ENCODE data around the gene TSSK2. TPM values are rescaled to one million over a fixed set of nuclear protein-coding genes. Genes with fewer than 3 reads are reported as not detected.

Gene TSSK2
- total RNA-seq, 4 donors from 2014 or later, result not detected

DNA sequence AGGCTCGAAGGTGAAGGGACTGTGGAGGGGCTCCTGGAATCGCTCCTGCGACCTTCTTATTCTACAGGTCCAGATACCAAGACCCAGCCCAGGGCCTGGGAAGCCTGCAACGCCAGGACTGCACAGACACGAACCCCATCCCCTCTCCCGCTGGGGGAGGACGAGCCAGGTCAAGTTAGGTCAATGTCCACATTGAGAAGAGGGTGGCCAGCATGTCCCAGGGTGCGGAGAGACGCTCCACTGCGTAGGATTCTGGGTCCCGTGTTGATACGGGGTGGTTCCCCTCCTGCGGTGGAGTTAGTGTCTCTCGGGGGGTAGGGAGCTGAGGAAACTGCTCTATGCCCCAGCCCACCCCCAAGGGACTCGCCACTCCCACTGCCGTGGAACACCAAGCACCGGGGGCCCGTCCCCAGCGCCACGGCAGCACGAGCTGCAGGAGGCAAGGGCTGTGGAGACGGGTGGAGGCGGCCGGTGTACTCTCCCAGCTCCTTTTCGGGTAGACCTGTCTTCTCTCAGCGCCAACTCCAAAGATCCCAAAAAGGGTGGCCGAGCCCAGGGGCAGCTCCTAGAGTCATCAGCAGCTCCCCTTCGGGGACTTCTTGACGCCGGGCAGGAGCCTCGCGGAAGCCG is 17.4 kb downstream of the TSSK2 start:
- intact Hi-C loops (cut with DNase I; ENCODE audit: low total_unique reads), result no loop called here
- 46 to 60% methylated on average over 13 to 33 of the region's 33 CpGs for WGBS, 2 donors
- no peak overlapping the region for H3K4me3 ChIP-seq (ENCODE audit: low read depth, poor library complexity, severe bottlenecking)
- TF ChIP-seq, protein P1, sequence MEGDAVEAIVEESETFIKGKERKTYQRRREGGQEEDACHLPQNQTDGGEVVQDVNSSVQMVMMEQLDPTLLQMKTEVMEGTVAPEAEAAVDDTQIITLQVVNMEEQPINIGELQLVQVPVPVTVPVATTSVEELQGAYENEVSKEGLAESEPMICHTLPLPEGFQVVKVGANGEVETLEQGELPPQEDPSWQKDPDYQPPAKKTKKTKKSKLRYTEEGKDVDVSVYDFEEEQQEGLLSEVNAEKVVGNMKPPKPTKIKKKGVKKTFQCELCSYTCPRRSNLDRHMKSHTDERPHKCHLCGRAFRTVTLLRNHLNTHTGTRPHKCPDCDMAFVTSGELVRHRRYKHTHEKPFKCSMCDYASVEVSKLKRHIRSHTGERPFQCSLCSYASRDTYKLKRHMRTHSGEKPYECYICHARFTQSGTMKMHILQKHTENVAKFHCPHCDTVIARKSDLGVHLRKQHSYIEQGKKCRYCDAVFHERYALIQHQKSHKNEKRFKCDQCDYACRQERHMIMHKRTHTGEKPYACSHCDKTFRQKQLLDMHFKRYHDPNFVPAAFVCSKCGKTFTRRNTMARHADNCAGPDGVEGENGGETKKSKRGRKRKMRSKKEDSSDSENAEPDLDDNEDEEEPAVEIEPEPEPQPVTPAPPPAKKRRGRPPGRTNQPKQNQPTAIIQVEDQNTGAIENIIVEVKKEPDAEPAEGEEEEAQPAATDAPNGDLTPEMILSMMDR (IDR thresholded peaks at IDR 0.05), result no peak
- TF ChIP-seq POLR2A (IDR thresholded peaks at IDR 0.05), result no peak
- DNase-seq (ENCODE audit: low spot score in 2 of 2), result no peak

DNA sequence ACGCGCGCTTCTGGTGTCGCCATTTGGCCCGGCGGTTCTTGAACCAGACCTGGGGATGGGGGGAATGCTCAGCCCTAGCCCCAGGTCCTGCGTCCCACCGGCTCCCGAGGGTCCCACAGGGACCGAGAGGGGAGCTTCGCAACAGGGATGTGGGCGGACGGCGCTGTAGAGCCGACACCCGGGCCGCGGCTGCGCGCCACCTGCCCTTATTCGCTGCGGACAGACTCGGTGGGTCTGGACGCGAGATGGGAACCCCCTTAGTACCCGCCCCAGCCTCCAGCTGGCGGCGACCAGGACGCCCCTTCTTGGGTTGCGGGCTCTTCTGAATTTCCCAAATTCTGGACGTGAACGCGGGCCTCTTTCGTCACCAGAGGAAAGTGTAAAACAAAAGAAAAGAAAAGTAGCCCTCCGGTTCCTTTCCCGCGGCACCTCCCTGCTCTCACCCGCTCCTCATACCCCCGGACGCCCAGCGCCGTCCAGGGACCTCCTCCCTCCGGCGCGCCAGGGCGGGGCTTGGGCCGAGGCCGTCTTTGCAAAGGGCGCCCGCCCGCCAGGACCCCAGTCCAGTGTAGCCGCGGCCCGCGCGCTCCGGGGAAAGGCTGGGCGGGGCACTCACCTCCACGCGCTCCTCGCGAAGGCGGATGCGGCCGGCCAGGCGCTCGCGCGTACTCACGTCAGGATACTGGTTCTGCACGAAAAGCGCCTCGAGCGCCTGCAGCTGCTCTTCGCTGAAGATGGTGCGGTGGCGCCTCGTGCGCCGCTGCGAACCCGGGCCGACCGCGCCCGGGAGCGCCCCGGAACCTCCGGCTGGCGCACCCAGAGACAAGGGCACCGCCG is 18.2 kb downstream of the TSSK2 start:
- no peak for DNase-seq (ENCODE audit: low spot score in 2 of 2)
- 3 to 4% methylated on average over 45 to 76 of the region's 92 CpGs for WGBS, 2 donors
- TF ChIP-seq, protein P1 (IDR thresholded peaks at IDR 0.05), result no peak
- no peak for TF ChIP-seq POLR2A (IDR thresholded peaks at IDR 0.05)
- no peak overlapping the region for H3K4me3 ChIP-seq (ENCODE audit: low read depth, poor library complexity, severe bottlenecking)
- intact Hi-C loops (cut with DNase I; ENCODE audit: low total_unique reads), result no loop called here

GRCh38 chr22:19149991-19150390 is 18.9 kb downstream of the TSSK2 start, which contains the start of gene GSC2:
TSS of gene GSC2 (minus strand) at chr22:19150292. CDS start at chr22:19150283, 9 bp downstream.
- intact Hi-C loops (cut with DNase I; ENCODE audit: low total_unique reads), result no loop called here

GRCh38 chr22:19150482-19151328 is 19.6 kb downstream of the TSSK2 start:
- 36 to 37% methylated on average over 25 to 34 of the region's 68 CpGs for WGBS, 2 donors
- no peak for DNase-seq (ENCODE audit: low spot score in 2 of 2)
- H3K4me3 ChIP-seq (ENCODE audit: low read depth, poor library complexity, severe bottlenecking), result no peak overlapping the region
- TF ChIP-seq, protein P1 (IDR thresholded peaks at IDR 0.05), result no peak
- TF ChIP-seq POLR2A (IDR thresholded peaks at IDR 0.05), result no peak
- intact Hi-C loops (cut with DNase I; ENCODE audit: low total_unique reads), result no loop called here

More at GRCh38 chr22:19149991-19150390, 18.9 kb downstream of the TSSK2 start, which contains the start of gene GSC2:
- no peak within 1 kb of the TSS for H3K4me3 ChIP-seq (ENCODE audit: low read depth, poor library complexity, severe bottlenecking)
- DNase-seq (ENCODE audit: low spot score in 2 of 2), result no peak
- no peak for TF ChIP-seq POLR2A (IDR thresholded peaks at IDR 0.05)
- TF ChIP-seq, protein P1 (IDR thresholded peaks at IDR 0.05), result no peak
- WGBS, 2 donors, result 3% methylated on average over 8 of the region's 59 CpGs; no CpG with 5 or more reads in 1 of the 2 donors

DNA sequence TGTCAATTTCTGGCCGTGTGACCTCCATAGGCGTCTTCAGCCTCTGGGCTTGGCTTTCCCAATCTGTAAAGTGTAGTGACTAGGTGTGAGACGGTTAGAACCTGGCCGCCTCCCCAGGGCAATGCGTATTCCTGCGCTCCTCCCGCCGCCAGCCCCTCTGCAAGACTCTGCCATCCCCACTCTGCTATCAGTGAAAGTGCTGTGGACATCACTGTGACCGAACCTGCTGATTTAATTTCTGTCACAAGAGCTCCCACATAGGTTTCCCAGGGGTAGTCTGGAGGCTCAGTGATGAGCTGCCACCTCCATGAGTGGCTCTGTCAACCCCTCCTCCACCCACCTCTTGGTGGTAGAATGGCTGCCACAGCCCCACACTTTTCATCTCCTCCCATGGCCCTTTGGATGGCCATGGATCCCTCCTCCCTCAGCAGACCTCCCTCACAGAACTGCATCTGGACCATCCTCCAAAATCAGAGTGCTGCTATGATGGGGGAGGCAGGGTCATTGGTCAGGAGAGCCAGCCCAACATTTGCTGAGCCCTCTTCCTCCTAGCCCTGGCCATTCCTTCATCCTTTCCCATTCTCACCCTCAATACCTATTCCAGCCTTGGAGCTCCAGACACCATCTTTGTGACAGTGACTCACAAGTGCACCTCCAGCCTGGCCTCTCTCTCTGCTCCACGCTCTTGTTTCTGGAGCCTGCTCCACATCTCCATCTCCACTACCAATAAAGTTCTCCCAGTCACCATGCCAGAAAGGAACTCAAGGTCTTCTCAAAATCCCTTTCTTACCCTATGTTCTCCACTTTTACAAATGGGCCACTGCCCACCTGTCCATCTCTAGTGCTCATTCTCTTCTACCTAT is 20.5 kb downstream of the TSSK2 start:
- no peak for DNase-seq (ENCODE audit: low spot score in 2 of 2)
- TF ChIP-seq POLR2A (IDR thresholded peaks at IDR 0.05), result no peak
- TF ChIP-seq, protein P1 (IDR thresholded peaks at IDR 0.05), result no peak
- H3K4me3 ChIP-seq (ENCODE audit: low read depth, poor library complexity, severe bottlenecking), result no peak overlapping the region
- WGBS, 2 donors, result 67 to 71% methylated on average over 9 to 10 of the region's 10 CpGs
- intact Hi-C loops (cut with DNase I; ENCODE audit: low total_unique reads), result no loop called here
